GM18907 (cell line): Measurements from ENCODE around the gene CCDC80.
"Not testable (repeated sequence)": the region's sequence is repeated elsewhere in the genome, so short reads cannot be mapped to it uniquely, and the experiment has no call there.

Experiments used
- ATAC-seq: cut with Tn5 transposase; IDR thresholded peaks from one replicate; pipeline ENCODE4 v1.9.1; 2021; ENCODE audit warnings: mild to moderate bottlenecking, moderate library complexity; ENCODE audit not compliant: unreplicated experiment

Gene CCDC80

DNA sequence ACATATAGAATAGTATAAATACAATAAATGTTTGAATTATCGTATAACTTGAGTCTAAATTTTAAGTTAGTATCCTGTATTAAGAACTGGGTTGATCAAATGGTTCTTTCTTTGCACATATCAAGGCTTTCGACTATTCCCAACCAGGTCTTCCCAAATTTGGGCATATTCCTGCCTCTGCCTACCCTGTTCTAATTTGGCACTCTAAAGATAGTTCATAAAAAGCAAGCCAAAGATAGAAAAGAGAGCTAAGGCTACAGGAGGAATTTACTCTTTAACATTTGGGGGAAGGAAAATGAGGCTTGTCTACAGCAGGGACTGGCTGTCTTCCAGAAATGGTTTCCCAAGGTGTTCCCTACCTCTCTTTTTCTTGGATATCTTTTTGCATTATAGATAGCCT lies 43.0 kb downstream of the CCDC80 start:
- no peak for ATAC-seq

DNA sequence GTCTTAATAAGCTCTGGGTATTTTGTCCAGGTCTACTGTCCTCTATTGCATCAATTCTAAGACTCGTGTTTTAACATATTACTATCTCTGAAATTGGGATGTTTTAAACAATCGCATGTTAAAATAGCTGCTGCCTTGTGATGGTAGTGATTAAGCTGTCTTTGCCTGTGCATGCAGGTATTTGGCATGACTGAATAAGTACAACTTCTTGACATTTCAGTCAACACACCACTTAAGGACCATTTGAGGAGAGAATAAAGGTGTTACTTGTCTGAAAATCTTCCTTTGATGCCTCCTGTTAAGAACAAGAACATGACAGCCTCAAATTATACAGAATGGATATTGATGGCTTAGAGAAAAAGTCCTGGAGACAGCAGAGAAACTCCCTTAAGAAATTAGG lies 46.1 kb downstream of the CCDC80 start:
- ATAC-seq: no peak

DNA sequence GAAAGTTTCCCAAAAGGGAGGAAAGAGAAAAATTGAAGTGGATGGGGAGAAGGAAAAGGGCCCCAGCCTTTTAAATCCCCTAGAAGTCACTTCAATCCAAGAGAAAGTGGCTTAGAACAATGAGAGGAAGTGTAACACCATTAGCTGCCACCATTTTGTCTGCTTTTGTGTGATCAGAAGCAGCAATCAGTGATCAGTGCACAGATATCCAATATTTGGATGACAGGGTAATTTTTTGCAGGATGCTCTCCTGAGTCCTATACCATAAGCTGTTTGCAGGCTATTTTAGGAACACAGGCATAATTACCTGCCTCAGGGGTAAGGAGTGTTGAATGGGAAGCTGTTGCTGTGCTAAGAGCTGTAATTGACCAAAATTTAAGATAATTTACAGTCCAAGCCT lies 47.7 kb downstream of the CCDC80 start:
- ATAC-seq: no peak

DNA sequence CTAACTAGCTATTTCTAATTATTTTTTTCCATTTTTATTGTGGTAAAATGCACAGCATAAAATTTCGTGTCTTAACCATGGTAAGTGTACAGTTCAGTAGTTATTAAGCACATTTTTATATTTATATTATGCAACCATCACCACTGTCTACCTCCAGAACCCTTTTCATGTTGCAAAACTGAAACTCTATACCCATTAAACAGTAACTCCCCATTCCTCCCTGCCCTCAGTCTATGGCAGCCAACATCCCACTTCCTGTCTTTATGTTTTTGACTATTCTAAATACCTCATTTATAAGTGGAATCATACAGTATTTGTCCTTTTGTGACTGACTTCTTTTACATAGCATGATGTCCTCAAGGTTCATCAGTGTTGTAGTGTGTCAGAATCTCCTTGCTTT lies 53.6 kb downstream of the CCDC80 start:
- no peak for ATAC-seq

DNA sequence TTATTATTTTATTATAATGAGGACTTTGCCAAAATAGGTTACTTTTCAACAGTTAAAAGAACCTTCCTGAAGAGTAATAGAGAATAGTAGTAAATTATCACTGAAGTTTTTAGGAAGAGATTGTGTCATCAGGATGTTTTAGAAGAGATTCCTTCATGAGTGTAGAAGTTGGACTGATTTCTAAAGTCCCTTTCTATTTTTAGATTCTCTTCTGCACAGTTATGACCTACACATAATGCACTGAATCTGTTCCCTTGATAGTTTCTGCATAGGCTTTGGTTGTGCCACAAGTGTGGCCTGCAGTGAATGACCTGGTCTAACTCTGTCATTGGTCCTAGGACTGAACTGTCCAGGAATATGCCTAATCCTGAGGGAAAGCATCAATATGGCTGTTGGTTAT lies 55.2 kb downstream of the CCDC80 start:
- no peak for ATAC-seq

DNA sequence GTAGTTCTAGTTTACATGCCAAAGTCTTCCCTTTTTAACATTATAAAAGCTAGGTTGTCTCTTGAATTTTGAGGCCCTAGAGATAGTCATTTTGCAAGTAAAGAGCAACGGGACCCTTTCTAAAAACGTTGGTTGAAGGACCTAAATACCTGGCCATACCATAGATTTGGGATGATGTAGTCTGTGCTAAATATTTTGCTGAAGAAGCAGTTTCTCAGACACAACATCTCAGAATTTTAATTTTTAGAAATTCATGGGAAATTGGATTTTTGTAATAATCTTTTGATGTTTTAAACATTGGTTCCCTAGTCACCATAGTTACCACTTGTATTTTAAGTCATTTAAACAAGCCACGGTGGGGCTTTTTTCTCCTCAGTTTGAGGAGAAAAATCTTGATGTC lies 57.8 kb downstream of the CCDC80 start:
- no peak for ATAC-seq

DNA sequence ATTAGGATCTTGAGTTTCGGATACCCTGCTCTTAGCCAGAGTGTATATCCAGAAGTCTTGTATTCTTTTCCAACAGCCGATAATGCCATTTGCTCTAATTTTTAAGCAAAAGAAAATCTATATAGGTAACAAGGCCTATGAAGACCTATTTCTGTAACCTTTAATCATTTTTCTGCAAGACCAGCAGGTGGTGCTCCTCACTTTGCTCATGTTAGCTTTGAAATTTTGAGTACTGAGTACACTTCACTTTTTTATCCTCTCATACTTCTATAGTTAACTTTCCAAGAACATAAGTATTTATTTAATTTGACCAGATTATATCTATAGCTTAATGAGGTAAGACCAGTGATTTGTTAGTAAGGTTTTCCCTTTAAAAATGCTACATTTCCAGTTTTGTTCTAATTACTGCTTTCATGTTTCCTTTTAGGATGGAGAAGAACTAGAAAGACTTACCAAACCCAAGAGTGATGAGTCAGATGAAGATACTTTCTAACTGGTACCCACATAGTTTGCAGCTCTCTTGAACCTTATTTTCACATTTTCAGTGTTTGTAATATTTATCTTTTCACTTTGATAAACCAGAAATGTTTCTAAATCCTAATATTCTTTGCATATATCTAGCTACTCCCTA lies 58.6 kb downstream of the CCDC80 start:
- ATAC-seq: no peak

DNA sequence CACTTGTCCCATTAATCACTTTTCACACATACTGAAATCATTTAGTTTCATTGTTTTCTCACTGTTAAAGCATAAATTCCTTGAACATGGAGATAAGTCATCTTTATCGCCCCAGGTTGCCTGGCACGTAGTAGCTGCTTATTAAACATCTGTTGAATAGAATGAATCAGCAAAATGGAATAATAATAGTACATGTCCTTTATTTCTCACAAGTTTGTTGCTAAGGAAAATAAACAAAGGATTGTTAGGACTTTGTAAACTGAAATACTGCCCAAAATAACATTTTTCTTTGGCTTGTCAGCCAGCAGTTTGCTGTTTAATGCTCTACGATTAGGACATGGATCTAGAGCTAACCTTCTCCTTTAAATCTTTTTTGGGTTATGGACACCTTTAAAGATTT lies 61.2 kb downstream of the CCDC80 start:
- ATAC-seq: no peak

DNA sequence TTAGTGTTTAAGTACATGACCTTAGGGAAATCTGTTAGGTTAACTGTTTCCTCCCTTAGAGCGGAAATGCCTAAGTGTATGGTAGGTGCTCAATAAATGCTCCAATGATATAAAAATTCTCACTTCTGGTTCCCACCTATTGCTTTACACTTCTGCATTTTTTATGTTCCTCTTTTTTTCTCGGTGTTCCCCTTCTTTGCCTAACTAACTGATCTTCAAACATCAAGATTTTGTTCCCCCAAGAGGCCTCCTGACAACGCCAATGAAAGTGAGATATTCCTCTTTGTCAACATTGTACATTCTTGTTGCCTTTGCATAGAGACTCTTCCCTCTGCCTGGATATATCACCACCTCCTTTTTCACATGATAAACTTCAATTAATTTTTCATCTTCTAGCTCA lies 61.7 kb downstream of the CCDC80 start:
- ATAC-seq: no peak

DNA sequence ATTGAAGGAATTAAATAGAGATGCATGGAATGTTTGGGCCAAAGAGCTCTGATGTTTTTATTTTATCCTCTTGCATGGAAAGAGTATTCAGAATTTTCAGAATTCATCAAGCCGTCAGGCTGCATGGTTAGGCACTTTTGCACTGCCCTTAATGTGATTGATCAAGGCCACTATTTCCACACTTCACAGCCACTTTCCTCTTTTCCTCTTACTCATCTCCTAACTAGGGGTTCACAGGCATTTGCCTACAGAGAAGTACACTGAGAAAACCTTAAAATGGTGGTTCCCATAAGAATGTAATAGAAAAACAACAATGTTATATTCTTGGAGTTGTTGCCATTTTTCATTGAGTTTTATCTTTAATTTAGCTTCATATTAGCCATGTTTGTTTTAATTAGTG lies 68.2 kb downstream of the CCDC80 start:
- ATAC-seq: no peak

DNA sequence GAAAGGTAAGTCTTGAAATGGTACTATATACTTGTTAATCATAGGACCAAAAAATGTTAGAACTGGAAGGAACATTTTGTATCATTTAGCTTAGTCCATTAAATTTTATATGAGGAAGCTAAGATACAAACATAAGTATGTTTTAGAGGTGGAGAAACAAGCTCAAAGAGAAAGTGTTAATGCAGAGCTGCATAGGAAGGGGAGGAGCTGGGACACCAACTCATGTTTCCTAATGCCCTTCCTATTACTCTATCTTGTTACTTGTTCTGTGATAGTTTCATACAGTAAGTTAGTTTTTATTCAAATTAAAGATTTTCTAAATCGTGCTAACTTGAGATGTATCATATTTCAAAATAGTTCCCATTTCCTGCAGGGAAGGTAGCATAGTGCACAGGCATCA lies 71.7 kb downstream of the CCDC80 start:
- ATAC-seq: no peak

DNA sequence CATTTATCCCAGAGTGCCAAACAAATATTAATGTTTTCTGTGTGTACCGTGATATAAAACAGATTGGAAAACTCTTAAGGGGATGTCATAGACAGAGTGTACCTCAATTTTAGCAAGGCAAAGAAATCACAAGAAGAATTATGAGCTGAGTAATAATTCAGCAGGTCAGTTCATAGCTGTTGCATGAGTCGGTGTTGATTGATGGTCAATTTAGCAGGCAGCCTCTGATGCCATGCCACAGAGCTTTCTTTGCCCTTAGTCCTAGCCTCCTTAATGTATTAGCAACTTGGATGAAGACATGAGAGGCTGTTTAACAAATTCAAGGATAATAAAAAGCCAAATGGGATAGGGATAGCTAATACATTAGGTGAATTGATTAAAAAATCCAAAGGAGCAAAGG lies 72.3 kb downstream of the CCDC80 start:
- no peak for ATAC-seq

DNA sequence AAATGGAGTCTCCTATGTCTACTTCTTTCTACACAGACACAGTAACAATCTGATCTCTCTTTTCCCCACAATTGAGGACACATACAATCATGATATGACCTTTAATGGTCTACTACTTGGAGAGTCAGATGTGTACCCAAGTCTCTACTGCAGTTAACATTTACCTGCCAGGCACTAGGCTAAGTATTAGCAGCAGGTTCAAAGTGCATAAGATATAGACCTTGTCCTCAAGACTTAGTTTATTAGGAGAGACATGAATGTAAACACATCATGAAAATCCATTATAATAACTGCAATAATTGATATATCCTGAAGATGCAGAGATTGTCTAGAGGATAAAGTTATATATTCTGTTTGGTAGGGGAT lies 76.0 kb downstream of the CCDC80 start:
- ATAC-seq: no peak

DNA sequence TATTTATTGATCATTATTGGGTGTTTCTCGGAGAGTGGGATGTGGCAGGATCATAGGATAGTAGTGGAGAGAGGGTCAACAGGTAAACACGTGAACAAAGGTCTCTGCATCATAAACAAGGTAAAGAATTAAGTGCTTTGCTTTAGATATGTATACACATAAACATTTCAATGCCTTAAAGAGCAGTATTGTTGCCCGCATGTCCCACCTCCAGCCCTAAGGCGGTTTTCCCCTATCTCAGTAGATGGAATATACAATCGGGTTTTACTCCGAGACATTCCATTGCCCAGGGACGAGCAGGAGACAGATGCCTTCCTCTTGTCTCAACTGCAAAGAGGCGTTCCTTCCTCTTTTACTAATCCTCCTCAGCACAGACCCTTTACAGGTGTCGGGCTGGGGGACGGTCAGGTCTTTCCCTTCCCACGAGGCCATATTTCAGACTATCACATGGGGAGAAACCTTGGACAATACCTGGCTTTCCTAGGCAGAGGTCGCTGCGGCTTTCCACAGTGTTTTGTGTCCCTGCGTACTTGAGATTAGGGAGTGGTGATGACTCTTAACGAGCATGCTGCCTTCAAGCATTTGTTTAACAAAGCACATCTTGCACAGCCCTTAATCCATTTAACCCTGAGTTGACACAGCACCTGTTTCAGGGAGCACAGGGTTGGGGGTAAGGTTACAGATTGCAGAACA lies 76.5 kb downstream of the CCDC80 start:
- ATAC-seq: not testable (repeated sequence)

DNA sequence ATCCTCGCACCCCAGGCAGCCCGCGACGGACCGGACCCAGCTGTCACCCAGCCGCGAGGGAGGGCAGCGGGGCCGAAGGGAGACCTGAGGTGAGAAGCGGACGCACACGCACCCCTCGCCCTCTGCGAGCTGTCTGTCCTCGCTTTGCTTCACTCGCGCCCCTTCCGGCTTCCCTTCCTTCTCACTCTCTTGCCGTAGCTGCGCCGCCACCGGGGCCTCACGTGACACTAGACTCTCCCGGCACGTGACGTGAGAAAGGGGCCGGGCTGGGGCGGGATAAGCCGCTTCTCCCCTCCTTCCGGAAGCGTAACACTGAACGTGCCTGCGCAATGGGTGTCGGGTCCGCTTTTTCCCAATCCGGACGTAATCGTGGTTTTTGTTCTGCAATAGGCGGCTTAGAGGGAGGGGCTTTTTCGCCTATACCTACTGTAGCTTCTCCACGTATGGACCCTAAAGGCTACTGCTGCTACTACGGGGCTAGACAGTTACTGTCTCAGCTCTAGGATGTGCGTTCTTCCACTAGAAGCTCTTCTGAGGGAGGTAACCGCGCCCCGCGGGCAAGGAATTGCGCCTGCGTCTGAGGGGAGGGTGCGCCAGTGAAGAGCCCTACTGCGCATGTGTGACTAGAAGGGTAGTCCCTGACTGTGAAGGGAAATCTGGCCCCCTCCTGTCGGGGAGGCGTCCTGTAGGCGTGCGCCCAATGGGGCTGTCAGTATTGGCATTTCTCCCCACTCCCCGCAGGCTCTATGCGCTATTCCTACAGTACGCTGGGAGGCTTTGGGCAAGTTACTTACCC lies 79.0 kb downstream of the CCDC80 start, which contains the start of the genes ATG3 and SLC35A5:
ATG3 (minus strand) TSS at position 229 of the 796 bp plus-strand sequence. CDS start 434 bp downstream, outside the sequence.
SLC35A5 (plus strand) TSS at position 312 of the 796 bp plus-strand sequence. CDS start 1,359 bp downstream, outside the sequence.
- peak; percentile 84 for ATAC-seq

DNA sequence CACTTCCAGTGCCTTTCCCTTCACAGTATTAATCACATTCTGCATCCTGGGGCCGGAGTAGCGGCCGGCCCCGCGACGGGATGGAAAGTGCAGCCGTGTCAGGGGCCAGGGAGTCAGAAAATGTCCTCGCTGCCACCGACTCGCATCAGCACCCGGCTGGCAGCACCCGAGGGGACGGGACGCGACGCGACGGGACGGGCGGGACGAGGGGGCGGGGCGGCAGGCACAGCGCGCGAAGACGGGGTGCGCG lies 79.5 kb downstream of the CCDC80 start:
- ATAC-seq: peak; percentile 57

DNA sequence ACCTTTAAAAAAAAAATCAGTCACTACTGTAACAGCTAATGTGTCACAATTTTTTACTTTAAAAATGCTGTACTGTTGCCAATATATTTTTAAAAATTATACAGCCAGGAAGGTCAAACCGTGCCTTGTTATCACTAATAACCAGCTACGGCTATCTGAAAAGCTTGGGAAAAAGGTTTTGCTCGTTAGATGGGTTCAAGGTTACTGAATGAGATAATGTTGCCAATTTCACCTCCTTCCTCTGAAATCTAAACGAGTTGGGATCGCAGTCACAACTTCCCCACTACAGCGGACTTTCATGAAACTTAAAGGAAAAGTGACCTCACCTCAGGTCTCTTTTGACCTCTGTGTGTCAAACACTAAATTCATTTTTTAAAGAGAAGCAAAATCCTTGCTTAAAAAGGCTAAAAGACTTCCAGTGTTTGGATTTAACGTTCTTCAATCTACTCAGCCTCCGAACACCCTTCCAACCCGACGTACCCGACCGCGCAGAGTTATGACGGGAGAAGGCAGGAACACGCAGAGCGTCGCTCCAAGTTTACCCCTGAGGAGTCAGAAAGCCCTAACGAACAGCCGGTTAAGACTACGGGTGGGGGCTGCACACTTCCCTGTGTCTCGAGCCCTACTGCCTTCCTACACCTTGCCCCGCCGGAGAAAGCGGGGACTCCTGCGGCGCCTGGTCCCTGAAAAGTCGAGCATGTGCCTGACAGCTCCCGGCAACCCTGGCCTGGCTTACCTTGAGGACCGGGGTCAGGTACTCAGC lies 80.0 kb downstream of the CCDC80 start:
- peak; percentile 30 for ATAC-seq

DNA sequence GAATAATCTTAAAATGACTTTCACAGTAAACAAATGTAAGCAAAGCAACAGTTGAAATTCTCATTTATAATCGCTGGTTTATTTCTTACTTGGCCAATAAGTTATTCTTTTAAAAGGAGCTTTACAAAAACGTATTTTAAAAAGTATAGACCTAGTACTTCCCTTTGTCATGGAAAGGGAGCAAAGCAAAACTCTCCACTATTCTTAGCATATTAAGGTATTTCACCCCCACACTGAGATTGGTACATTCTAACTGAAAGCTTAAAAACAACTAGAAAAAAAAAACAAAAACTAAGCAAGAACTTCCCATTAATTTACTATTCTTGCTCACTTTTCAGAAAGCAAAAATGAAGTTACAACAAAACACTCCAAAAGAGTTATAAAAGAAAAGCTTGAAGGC lies 80.6 kb downstream of the CCDC80 start:
- no peak for ATAC-seq

DNA sequence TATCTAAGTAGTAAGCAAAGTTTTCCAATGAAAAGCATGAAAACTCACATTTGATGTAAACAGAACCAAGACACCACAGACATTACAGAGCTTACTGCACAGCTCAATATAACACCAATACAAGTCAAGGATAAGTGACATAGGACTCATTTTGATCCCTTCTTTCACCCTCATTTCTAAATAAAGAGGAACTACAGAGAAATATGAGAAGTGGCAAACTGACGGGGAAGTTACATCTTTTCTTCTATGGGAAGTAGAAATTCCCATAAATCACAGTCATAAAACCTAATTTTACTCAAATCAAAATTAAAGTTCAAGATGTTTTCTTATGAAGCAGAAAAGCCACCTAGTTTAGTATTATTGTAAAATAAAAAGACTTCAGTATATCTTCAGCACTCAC lies 83.0 kb downstream of the CCDC80 start:
- no peak for ATAC-seq

DNA sequence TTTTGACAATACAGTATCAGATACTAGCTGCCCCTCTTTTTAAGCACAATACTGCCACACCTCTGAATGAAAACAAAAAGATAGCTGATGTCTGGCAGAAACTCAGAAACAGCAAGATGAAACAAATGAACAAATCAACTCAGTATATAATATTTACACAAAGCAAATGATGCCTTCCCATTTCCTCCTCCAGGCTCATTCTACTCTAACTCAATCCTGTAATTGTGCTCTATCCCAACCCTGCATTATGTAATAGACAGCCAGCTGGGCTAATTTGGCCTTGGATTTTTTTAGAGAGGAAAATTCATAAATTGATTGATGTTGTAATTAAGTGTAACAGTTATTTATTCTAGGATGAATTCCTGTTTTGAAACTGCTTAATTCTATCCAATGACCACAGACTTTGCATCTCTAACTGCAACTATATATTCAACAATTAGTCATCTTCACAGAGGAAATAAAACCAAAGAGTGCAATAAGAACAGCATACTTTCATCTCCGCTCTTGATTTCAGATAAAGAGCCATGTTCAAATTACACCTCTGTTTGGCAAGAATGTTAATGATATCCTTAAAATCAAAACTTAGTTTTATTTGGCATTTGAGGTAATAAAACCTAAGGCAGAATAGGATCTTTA lies 85.3 kb downstream of the CCDC80 start:
- no peak for ATAC-seq

DNA sequence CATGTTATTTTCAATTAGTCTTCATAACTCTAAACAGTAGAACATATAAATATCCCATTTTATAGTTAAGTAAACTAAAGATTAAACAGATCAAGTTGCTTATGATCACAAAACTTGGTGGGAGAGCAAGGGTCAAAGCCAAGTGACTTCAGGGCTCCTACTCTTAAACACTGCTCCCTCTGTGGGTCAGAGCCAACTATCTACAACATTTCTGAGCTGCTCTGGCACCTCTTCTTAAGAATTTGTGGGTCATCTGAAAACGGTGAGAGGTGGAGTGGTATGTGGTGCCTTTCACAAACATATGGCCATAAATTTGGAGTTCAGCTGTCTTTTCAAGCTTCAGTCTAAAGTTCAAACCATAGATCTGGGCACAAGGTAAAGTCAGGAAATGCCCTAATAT lies 90.1 kb downstream of the CCDC80 start:
- ATAC-seq: no peak
